Measurements from ENCODE around the gene LGR6. TPM values are rescaled to one million over a fixed set of nuclear protein-coding genes. Genes with fewer than 3 reads are reported as not detected.
A peak's percentile ranks its signal among the peaks of the same experiment; 100 is the strongest.

Gene LGR6
- total and polyA plus RNA-seq, 7 experiments from 2014 or later: 0.16 to 5.8 (median 0.33) TPM; not detected in 1

DNA sequence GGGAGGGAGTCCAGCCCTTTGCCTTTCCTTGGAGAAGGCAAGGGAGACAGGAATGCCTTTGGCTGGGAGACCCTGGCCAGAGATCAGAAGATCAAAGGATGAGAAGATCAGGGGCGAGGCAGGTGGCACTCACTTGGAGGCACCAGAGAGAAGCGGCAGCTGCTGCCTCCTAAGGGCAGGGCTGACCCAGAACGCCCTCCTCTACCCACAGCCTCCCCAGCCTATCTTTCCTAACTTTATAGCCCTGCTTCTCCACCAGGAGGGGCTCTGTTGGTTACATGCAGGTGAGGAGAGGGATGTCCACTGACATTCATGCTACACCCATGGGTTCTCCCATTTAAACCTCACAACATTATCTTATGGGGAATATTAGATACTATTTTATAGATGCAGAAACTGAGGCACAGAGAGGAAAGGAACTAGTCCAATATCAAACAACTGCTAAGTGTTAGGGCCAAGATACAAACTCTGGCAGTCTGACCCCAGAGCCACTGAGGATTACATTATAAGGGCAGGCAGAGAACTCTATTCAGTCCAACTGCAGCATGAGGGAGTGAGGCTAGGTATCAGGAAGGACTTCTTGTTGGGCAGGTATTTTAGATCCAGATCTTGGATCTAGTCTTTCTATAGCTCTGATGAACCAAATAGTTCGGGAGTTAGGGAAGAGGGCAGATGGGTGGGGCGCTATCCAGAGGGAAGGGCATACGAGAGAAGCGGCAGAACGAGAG, 19.9 kb downstream of the LGR6 start:
- ChIA-PET CTCF (interaction anchor here (0.7 kb wide), 1 partner anchor 1949 kb away, joined by 3 read pairs; no protein-coding TSS in a partner anchor), POLR2A (interaction anchor here (0.6 kb wide), 2 partner anchors 57 to 190 kb away, joined by 3 read pairs; no protein-coding TSS in a partner anchor)
- DNase-seq (no peak), ATAC-seq (no peak)
- Histone ChIP-seq H3K27ac (ENCODE audit: low read depth, low read length) (no peak overlapping the region), H3K4me3 (ENCODE audit: low read length) (no peak overlapping the region), H3K9me3 (ENCODE audit: control insufficient read depth in 2 of 3, low read length in 3 of 3) (no peaks in the 10 kb centered on the region), H3K36me3 (ENCODE audit: control insufficient read depth in 2 of 3, insufficient read depth in 3 of 3, low read length in 3 of 3) (no peaks in the 10 kb centered on the region), H3K4me1 (ENCODE audit: control insufficient read depth in 2 of 2, insufficient read depth in 2 of 2, low read length in 2 of 2) (no peaks in the 10 kb centered on the region), H3K27me3 (ENCODE audit: control insufficient read depth in 2 of 2, insufficient read depth in 2 of 2, low read length in 2 of 2) (peaks cover 4 to 6% of the 10 kb centered on the region in 2 donors)
- Mint-ChIP-seq H3K36me3 (no peaks in the 10 kb centered on the region), H3K27me3 (peaks cover 39 to 60% (median 55%) of the 10 kb centered on the region in 5 donors), H3K27ac (no peak overlapping the region), H3K9me3 (no peaks in the 10 kb centered on the region), H3K4me1 (peaks cover 0 to 15% (median 9%) of the 10 kb centered on the region in 7 donors), H3K4me3 (peak overlapping the region in 8 of 10 donors; percentile 10 to 72 (median 49))
- intact Hi-C loops (cut with micrococcal nuclease): no loop called here

DNA sequence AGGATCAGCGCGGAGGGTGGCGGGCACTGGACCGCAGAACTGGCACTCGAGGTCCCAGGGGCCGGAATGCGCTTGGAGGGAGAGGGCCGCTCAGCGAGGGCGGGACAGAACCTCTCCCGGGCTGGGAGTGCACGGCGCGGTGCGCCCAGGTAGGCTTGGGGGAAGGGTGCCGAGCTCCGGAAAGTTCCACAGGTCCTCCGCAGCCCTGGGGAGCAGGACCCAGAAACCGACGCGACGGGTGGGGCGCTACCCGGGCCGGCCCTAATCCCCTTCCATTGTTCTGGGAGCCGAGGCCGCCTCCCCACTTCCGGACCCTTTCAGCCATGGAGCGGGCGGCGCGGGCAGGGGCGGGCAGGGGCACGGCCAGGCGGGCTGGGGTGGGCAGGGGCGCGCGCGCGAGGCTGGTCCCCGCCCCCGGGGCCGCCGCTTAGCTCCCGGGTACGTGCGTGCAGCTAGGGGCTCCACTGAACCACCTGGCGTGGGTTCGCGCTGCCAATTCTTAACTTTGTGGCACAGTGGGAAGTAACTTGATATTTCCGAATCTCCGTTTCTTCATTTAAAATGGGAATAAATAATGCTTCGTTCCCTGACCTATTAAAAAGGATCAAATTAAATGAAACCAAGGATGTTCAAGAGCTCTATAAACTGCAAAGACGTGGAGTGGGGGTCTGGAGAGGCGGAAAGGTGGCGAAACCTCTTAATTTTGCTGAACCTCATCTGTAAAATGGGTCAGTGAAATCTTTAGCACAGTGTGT, 20.7 kb downstream of the LGR6 start:
- POLR2A ChIA-PET: interaction anchor here (0.6 kb wide), 1 partner anchor 58 kb away, joined by 3 read pairs; no protein-coding TSS in a partner anchor
- Mint-ChIP-seq H3K9me3 (no peaks in the 10 kb centered on the region), H3K4me1 (peaks cover 0 to 15% (median 9%) of the 10 kb centered on the region in 7 donors), H3K36me3 (no peaks in the 10 kb centered on the region), H3K4me3 (peak overlapping the region in 8 of 10 donors; percentile 19 to 72 (median 48)), H3K27ac (no peak overlapping the region), H3K27me3 (peaks cover 45 to 67% (median 62%) of the 10 kb centered on the region in 5 donors)
- DNase-seq: no peak
- Histone ChIP-seq H3K36me3 (ENCODE audit: control insufficient read depth in 2 of 3, insufficient read depth in 3 of 3, low read length in 3 of 3) (no peaks in the 10 kb centered on the region), H3K4me3 (ENCODE audit: low read length) (no peak overlapping the region), H3K4me1 (ENCODE audit: control insufficient read depth in 2 of 2, insufficient read depth in 2 of 2, low read length in 2 of 2) (no peaks in the 10 kb centered on the region), H3K27me3 (ENCODE audit: control insufficient read depth in 2 of 2, insufficient read depth in 2 of 2, low read length in 2 of 2) (peaks cover 4 to 6% of the 10 kb centered on the region in 2 donors), H3K9me3 (ENCODE audit: control insufficient read depth in 2 of 3, low read length in 3 of 3) (no peaks in the 10 kb centered on the region), H3K27ac (ENCODE audit: low read depth, low read length) (no peak overlapping the region)
- ATAC-seq: peak; percentile 21
- CTCF ChIA-PET: interaction anchor here (0.7 kb wide), 1 partner anchor 1949 kb away, joined by 3 read pairs; no protein-coding TSS in a partner anchor
- intact Hi-C loops (cut with micrococcal nuclease): no loop called here

GRCh38 chr1:202215472-202216130, 22.0 kb downstream of the LGR6 start:
- intact Hi-C loops (cut with micrococcal nuclease): no loop called here
- Histone ChIP-seq H3K27me3 (ENCODE audit: control insufficient read depth in 2 of 2, insufficient read depth in 2 of 2, low read length in 2 of 2) (peaks cover 4 to 6% of the 10 kb centered on the region in 2 donors), H3K4me3 (ENCODE audit: low read length) (no peak overlapping the region), H3K27ac (ENCODE audit: low read depth, low read length) (no peak overlapping the region), H3K4me1 (ENCODE audit: control insufficient read depth in 2 of 2, insufficient read depth in 2 of 2, low read length in 2 of 2) (no peaks in the 10 kb centered on the region), H3K9me3 (ENCODE audit: control insufficient read depth in 2 of 3, low read length in 3 of 3) (no peaks in the 10 kb centered on the region), H3K36me3 (ENCODE audit: control insufficient read depth in 2 of 3, insufficient read depth in 3 of 3, low read length in 3 of 3) (no peaks in the 10 kb centered on the region)
- no peaks in the 10 kb centered on the region for H3K36me3 Mint-ChIP-seq
- H3K4me1 Mint-ChIP-seq: peaks cover 0 to 15% (median 9%) of the 10 kb centered on the region in 7 donors
- CTCF ChIA-PET: no interaction called here
- no peaks in the 10 kb centered on the region for H3K9me3 Mint-ChIP-seq
- no peak overlapping the region for H3K4me3 Mint-ChIP-seq
- ATAC-seq (no peak), DNase-seq (no peak)
- H3K27ac Mint-ChIP-seq: no peak overlapping the region
- H3K27me3 Mint-ChIP-seq: peaks cover 45 to 69% (median 61%) of the 10 kb centered on the region in 5 donors
- POLR2A ChIA-PET: no interaction called here

DNA sequence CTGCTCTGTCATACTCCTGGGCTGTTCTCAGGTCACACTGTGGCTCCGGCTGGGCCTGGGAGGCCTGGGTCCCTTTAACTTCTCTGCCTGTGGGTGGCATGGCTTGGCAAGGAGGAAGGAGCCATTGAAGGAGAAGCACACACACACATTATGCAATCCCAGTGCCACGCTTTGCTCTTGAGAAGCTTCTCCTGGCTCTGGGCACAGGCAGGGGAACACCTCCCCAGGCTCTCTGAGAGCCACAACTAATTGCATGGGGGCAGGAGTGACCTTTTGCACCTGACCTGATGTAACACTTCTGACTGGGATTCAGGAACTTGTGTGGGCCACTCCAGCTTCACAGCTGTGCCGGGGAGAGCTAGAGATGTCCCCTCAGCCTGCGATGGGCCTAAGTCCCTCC, 23.1 kb downstream of the LGR6 start:
- ATAC-seq: no peak
- peaks cover 45 to 72% (median 55%) of the 10 kb centered on the region in 5 donors for H3K27me3 Mint-ChIP-seq
- H3K27me3 ChIP-seq (ENCODE audit: control insufficient read depth in 2 of 2, insufficient read depth in 2 of 2, low read length in 2 of 2): peaks cover 4 to 6% of the 10 kb centered on the region in 2 donors

DNA sequence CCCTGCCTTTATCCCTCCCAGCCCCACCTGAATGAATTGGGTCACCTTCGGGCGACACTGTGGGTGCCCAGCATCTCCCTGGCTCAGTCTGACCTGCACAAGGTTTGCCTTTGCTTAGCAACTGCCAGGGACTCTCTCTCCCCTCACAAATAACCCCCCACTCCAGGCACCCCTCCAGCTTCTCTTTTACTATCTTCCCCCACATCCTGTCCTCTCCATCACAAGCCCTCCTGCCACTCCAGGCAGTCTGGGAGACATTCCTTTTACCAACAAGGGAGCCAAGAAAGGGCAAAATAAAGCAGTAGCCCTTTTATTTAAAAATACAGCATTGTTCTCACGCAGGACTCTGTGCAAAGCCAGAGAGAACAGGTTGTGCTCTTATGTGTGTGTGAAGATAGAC, 23.9 kb downstream of the LGR6 start:
- Histone ChIP-seq H3K4me3 (ENCODE audit: low read length) (no peak overlapping the region), H3K36me3 (ENCODE audit: control insufficient read depth in 2 of 3, insufficient read depth in 3 of 3, low read length in 3 of 3) (no peaks in the 10 kb centered on the region), H3K27me3 (ENCODE audit: control insufficient read depth in 2 of 2, insufficient read depth in 2 of 2, low read length in 2 of 2) (peaks cover 4 to 6% of the 10 kb centered on the region in 2 donors), H3K9me3 (ENCODE audit: control insufficient read depth in 2 of 3, low read length in 3 of 3) (no peaks in the 10 kb centered on the region), H3K4me1 (ENCODE audit: control insufficient read depth in 2 of 2, insufficient read depth in 2 of 2, low read length in 2 of 2) (no peaks in the 10 kb centered on the region), H3K27ac (ENCODE audit: low read depth, low read length) (no peak overlapping the region)
- CTCF ChIA-PET: no interaction called here
- intact Hi-C loops (cut with micrococcal nuclease): no loop called here
- no peak overlapping the region for H3K27ac Mint-ChIP-seq
- POLR2A ChIA-PET: no interaction called here
- H3K4me3 Mint-ChIP-seq: no peak overlapping the region
- DNase-seq: no peak
- peaks cover 0 to 22% (median 9%) of the 10 kb centered on the region in 7 donors for H3K4me1 Mint-ChIP-seq
- peaks cover 37 to 64% (median 47%) of the 10 kb centered on the region in 5 donors for H3K27me3 Mint-ChIP-seq
- no peaks in the 10 kb centered on the region for H3K9me3 Mint-ChIP-seq
- no peak for ATAC-seq
- H3K36me3 Mint-ChIP-seq: no peaks in the 10 kb centered on the region

More for the DNA sequence above, 23.1 kb downstream of the LGR6 start:
- Histone ChIP-seq H3K27ac (ENCODE audit: low read depth, low read length) (no peak overlapping the region), H3K4me1 (ENCODE audit: control insufficient read depth in 2 of 2, insufficient read depth in 2 of 2, low read length in 2 of 2) (no peaks in the 10 kb centered on the region), H3K9me3 (ENCODE audit: control insufficient read depth in 2 of 3, low read length in 3 of 3) (no peaks in the 10 kb centered on the region), H3K4me3 (ENCODE audit: low read length) (no peak overlapping the region), H3K36me3 (ENCODE audit: control insufficient read depth in 2 of 3, insufficient read depth in 3 of 3, low read length in 3 of 3) (no peaks in the 10 kb centered on the region)
- ChIA-PET POLR2A (no interaction called here), CTCF (no interaction called here)
- no peaks in the 10 kb centered on the region for H3K36me3 Mint-ChIP-seq
- no peak overlapping the region for H3K4me3 Mint-ChIP-seq
- H3K4me1 Mint-ChIP-seq: peaks cover 0 to 19% (median 9%) of the 10 kb centered on the region in 7 donors
- H3K27ac Mint-ChIP-seq: no peak overlapping the region
- no peak for DNase-seq
- intact Hi-C loops (cut with micrococcal nuclease): no loop called here
- no peaks in the 10 kb centered on the region for H3K9me3 Mint-ChIP-seq

- intact Hi-C loops (cut with micrococcal nuclease): no loop called here
- no peaks in the 10 kb centered on the region for H3K9me3 ChIP-seq (ENCODE audit: control insufficient read depth in 2 of 3, low read length in 3 of 3)
- no peaks in the 10 kb centered on the region for H3K4me1 ChIP-seq (ENCODE audit: control insufficient read depth in 2 of 2, insufficient read depth in 2 of 2, low read length in 2 of 2)
- Mint-ChIP-seq H3K9me3 (no peaks in the 10 kb centered on the region), H3K4me1 (peaks cover 0 to 22% (median 9%) of the 10 kb centered on the region in 7 donors), H3K27ac (no peak overlapping the region), H3K36me3 (no peaks in the 10 kb centered on the region), H3K27me3 (peaks cover 32 to 60% (median 43%) of the 10 kb centered on the region in 5 donors), H3K4me3 (no peak overlapping the region)
- no peak overlapping the region for H3K4me3 ChIP-seq (ENCODE audit: low read length)
- DNase-seq (no peak), ATAC-seq (no peak)
- H3K36me3 ChIP-seq (ENCODE audit: control insufficient read depth in 2 of 3, insufficient read depth in 3 of 3, low read length in 3 of 3): no peaks in the 10 kb centered on the region
- CTCF ChIA-PET: no interaction called here
- POLR2A ChIA-PET: no interaction called here
- no peak overlapping the region for H3K27ac ChIP-seq (ENCODE audit: low read depth, low read length)
- H3K27me3 ChIP-seq (ENCODE audit: control insufficient read depth in 2 of 2, insufficient read depth in 2 of 2, low read length in 2 of 2): peaks cover 4 to 6% of the 10 kb centered on the region in 2 donors
Measured at GRCh38 chr1:202217951-202218350, 24.4 kb downstream of the LGR6 start.
